ENCODE data around the gene ACACB. TPM values are rescaled to one million over a fixed set of nuclear protein-coding genes. Genes with fewer than 3 reads are reported as not detected.
A peak's percentile ranks its signal among the peaks of the same experiment; 100 is the strongest.

The ACACB gene
- total RNA-seq, 1 experiment from 2014 or later: 1.0 TPM

GRCh38 chr12:109305547-109305946 lies 189.2 kb downstream of the ACACB start:
- H3K27ac Mint-ChIP-seq (ENCODE audit: low read depth, unreplicated experiment): no peak overlapping the region
- peaks cover 10% of the 10 kb centered on the region for H3K4me1 Mint-ChIP-seq (ENCODE audit: insufficient read depth, unreplicated experiment)
- CTCF ChIA-PET: interaction anchor here (1.2 kb wide), 1 partner anchor 10 kb away, joined by 3 read pairs; no protein-coding TSS in a partner anchor
- no peak for TF ChIP-seq CTCF (IDR thresholded peaks at IDR 0.05; ENCODE audit: unreplicated experiment)
- H3K36me3 Mint-ChIP-seq (ENCODE audit: insufficient read depth, unreplicated experiment): peaks cover 5% of the 10 kb centered on the region
- no peaks in the 10 kb centered on the region for H3K9me3 Mint-ChIP-seq (ENCODE audit: unreplicated experiment)
- POLR2A ChIA-PET: no interaction called here
- no TSS peak for BruUV-seq (replicated peaks)
- intact Hi-C loops (cut with micrococcal nuclease): no loop called here
- H3K4me3 Mint-ChIP-seq (ENCODE audit: unreplicated experiment): no peak overlapping the region
- DNase-seq (ENCODE audit: unreplicated experiment): no peak
- peaks cover 55% of the 10 kb centered on the region for H3K27me3 Mint-ChIP-seq (ENCODE audit: insufficient read depth, unreplicated experiment)

GRCh38 chr12:109307051-109307450 lies 190.7 kb downstream of the ACACB start:
- H3K27ac Mint-ChIP-seq (ENCODE audit: low read depth, unreplicated experiment): no peak overlapping the region
- H3K9me3 Mint-ChIP-seq (ENCODE audit: unreplicated experiment): no peaks in the 10 kb centered on the region
- peaks cover 61% of the 10 kb centered on the region for H3K27me3 Mint-ChIP-seq (ENCODE audit: insufficient read depth, unreplicated experiment)
- no peak overlapping the region for H3K4me3 Mint-ChIP-seq (ENCODE audit: unreplicated experiment)
- ChIA-PET CTCF (interaction anchor here (1.0 kb wide), 1 partner anchor 43 kb away, joined by 3 read pairs; no protein-coding TSS in a partner anchor), POLR2A (no interaction called here)
- BruUV-seq (replicated peaks): no TSS peak
- peaks cover 6% of the 10 kb centered on the region for H3K36me3 Mint-ChIP-seq (ENCODE audit: insufficient read depth, unreplicated experiment)
- intact Hi-C loops (cut with micrococcal nuclease): no loop called here
- no peak for TF ChIP-seq CTCF (IDR thresholded peaks at IDR 0.05; ENCODE audit: unreplicated experiment)
- peaks cover under 1% of the 10 kb centered on the region for H3K4me1 Mint-ChIP-seq (ENCODE audit: insufficient read depth, unreplicated experiment)
- DNase-seq (ENCODE audit: unreplicated experiment): no peak

GRCh38 chr12:109308534-109309380 lies 192.4 kb downstream of the ACACB start, which contains the start of gene FOXN4:
FOXN4 (minus strand) TSS chr12:109309284; CDS start chr12:109308321, 963 bp downstream.
- no TSS peak for BruUV-seq (replicated peaks)
- ChIA-PET POLR2A (interaction anchor here (1.5 kb wide), 1 partner anchor 63 kb away, joined by 3 read pairs; no protein-coding TSS in a partner anchor), CTCF (no interaction called here)
- intact Hi-C loops (cut with micrococcal nuclease): no loop called here
- Mint-ChIP-seq H3K4me3 (ENCODE audit: unreplicated experiment) (peak within 1 kb of the TSS; percentile 73), H3K27ac (ENCODE audit: low read depth, unreplicated experiment) (no peak within 1 kb of the TSS), H3K9me3 (ENCODE audit: unreplicated experiment) (no peaks in the 10 kb centered on the region), H3K36me3 (ENCODE audit: insufficient read depth, unreplicated experiment) (peaks cover 6% of the 10 kb centered on the region), H3K4me1 (ENCODE audit: insufficient read depth, unreplicated experiment) (no peaks in the 10 kb centered on the region), H3K27me3 (ENCODE audit: insufficient read depth, unreplicated experiment) (peaks cover 60% of the 10 kb centered on the region)
- no peak for DNase-seq (ENCODE audit: unreplicated experiment)
- no peak for TF ChIP-seq CTCF (IDR thresholded peaks at IDR 0.05; ENCODE audit: unreplicated experiment)

- no TSS peak for BruUV-seq (replicated peaks)
- no peaks in the 10 kb centered on the region for H3K4me1 Mint-ChIP-seq (ENCODE audit: insufficient read depth, unreplicated experiment)
- no peaks in the 10 kb centered on the region for H3K9me3 Mint-ChIP-seq (ENCODE audit: unreplicated experiment)
- intact Hi-C loops (cut with micrococcal nuclease): no loop called here
- H3K27me3 Mint-ChIP-seq (ENCODE audit: insufficient read depth, unreplicated experiment): peaks cover 57% of the 10 kb centered on the region
- peaks cover 6% of the 10 kb centered on the region for H3K36me3 Mint-ChIP-seq (ENCODE audit: insufficient read depth, unreplicated experiment)
- peak overlapping the region; percentile 73 for H3K4me3 Mint-ChIP-seq (ENCODE audit: unreplicated experiment)
- DNase-seq (ENCODE audit: unreplicated experiment): peak; percentile 18
- CTCF ChIA-PET: no interaction called here
- no peak for TF ChIP-seq CTCF (IDR thresholded peaks at IDR 0.05; ENCODE audit: unreplicated experiment)
- POLR2A ChIA-PET: no interaction called here
- H3K27ac Mint-ChIP-seq (ENCODE audit: low read depth, unreplicated experiment): no peak overlapping the region
These were observed 193.2 kb downstream of the ACACB start for GRCh38 chr12:109309381-109310246.

Measured in MCF 10A (cell line).